ENCODE data around the gene ABCA7. TPM values are rescaled to one million over a fixed set of nuclear protein-coding genes. Genes with fewer than 3 reads are reported as not detected.
A peak's percentile ranks its signal among the peaks of the same experiment; 100 is the strongest.

Gene ABCA7
- total and polyA plus RNA-seq, 4 donors: 3.0 to 60.9 (median 4.8) TPM

- no peak for TF ChIP-seq REST (IDR thresholded peaks at IDR 0.05)
- no peak for TF ChIP-seq MAX (IDR thresholded peaks at IDR 0.05)
- no peak for TF ChIP-seq SP1 (IDR thresholded peaks at IDR 0.05)
- TF ChIP-seq JUND (IDR thresholded peaks at IDR 0.05): no peak
- TF ChIP-seq RAD21 (IDR thresholded peaks at IDR 0.05): no peak
- TF ChIP-seq NR2F2 (IDR thresholded peaks at IDR 0.05): no peak
- TF ChIP-seq TAF1 (conservative IDR thresholded peaks at IDR 0.05): no peak
Measured at GRCh38 chr19:992670-993055, 47.2 kb upstream of the ABCA7 start (continued).

GRCh38 chr19:993361-993830 lies 46.5 kb upstream of the ABCA7 start:
- H3K9me3 ChIP-seq (ENCODE audit: control insufficient read depth in 4 of 4, low read length in 3 of 4): no peaks in the 10 kb centered on the region
- H3K27me3 ChIP-seq (ENCODE audit: control insufficient read depth in 4 of 4, insufficient read depth in 4 of 4, low read length in 3 of 4): no peaks in the 10 kb centered on the region
- no peak overlapping the region for H3K4me3 ChIP-seq (ENCODE audit: low read depth in 1 of 3, low read length in 3 of 3)
- H3K4me1 ChIP-seq (ENCODE audit: control insufficient read depth in 4 of 4, insufficient read depth in 4 of 4, low read length in 3 of 4): peaks cover 23 to 39% (median 31%) of the 10 kb centered on the region in 4 donors
- TF ChIP-seq YY1 (IDR thresholded peaks at IDR 0.05) (peak; percentile 57), HNF4A (conservative IDR thresholded peaks at IDR 0.05) (peak; percentile 68 to 72), CTCF (IDR thresholded peaks at IDR 0.05; ENCODE audit: low read depth, low read length, missing input control) (no peak), FOXA1 (IDR thresholded peaks at IDR 0.05) (no peak), NR2F2 (IDR thresholded peaks at IDR 0.05) (peak; percentile 25), RXRA (IDR thresholded peaks at IDR 0.05) (peak; percentile 56 to 73), JUND (IDR thresholded peaks at IDR 0.05) (no peak), GABPA (IDR thresholded peaks at IDR 0.05 in 1 of 2, conservative IDR thresholded peaks at IDR 0.05 in 1 of 2) (no peak), REST (IDR thresholded peaks at IDR 0.05) (peak; percentile 44), RAD21 (IDR thresholded peaks at IDR 0.05) (no peak), SP1 (IDR thresholded peaks at IDR 0.05) (peak; percentile 75)
- H3K9ac ChIP-seq (ENCODE audit: low read depth in 1 of 2, low read length in 2 of 2): no peak overlapping the region
- peak overlapping the region; percentile 60 to 64 for H3K27ac ChIP-seq (ENCODE audit: low read depth in 1 of 2, low read length in 2 of 2)
- DNase-seq (ENCODE audit: low spot score): no peak
- WGBS: 56% methylated on average over 17 of the region's 17 CpGs
- H3K36me3 ChIP-seq (ENCODE audit: control insufficient read depth in 4 of 4, insufficient read depth in 3 of 4, low read depth in 1 of 4, low read length in 3 of 4): peaks cover 0 to 8% (median under 1%) of the 10 kb centered on the region in 4 donors
